ENCODE measurements around the gene GAB4.

The GAB4 gene

GRCh38 chr22:16968218-16968595 is 39.8 kb downstream of the GAB4 start:
- no peak overlapping the region for H3K4me3 ChIP-seq (ENCODE audit: insufficient read depth in 1 of 2, low read depth in 1 of 2, low read length in 2 of 2)
- DNase-seq: no peak
- no peak overlapping the region for H3K14ac ChIP-seq (ENCODE audit: low read length in 2 of 2)
- H3K18ac ChIP-seq (ENCODE audit: low read depth in 1 of 2, low read length in 2 of 2): no peak overlapping the region
- no peak overlapping the region for H3K4ac ChIP-seq (ENCODE audit: low read depth in 1 of 2, low read length in 2 of 2)
- no peak overlapping the region for H3K9ac ChIP-seq (ENCODE audit: low read length)
- no peak overlapping the region for H3K4me2 ChIP-seq (ENCODE audit: low read length, poor library complexity, severe bottlenecking)
- 66% methylated on average over 7 of the region's 7 CpGs for WGBS
- H3K4me1 ChIP-seq (ENCODE audit: control insufficient read depth, insufficient read depth, low read depth, low read length): no peaks in the 10 kb centered on the region
- no peak overlapping the region for H2BK5ac ChIP-seq (ENCODE audit: low read depth, low read length, poor library complexity, severe bottlenecking)
- H2BK12ac ChIP-seq (ENCODE audit: low read length in 2 of 2): no peak overlapping the region
- no peak overlapping the region for H4K91ac ChIP-seq (ENCODE audit: low read length)
- H4K8ac ChIP-seq (ENCODE audit: low read length): no peak overlapping the region
- no peak overlapping the region for H2AK5ac ChIP-seq (ENCODE audit: low read length, severe bottlenecking)
- H3K79me1 ChIP-seq (replicated peaks; ENCODE audit: low read length, poor library complexity, severe bottlenecking): no peaks in the 10 kb centered on the region
- H3K36me3 ChIP-seq (ENCODE audit: control insufficient read depth in 1 of 2, insufficient read depth in 2 of 2, low read depth in 1 of 2, low read length in 2 of 2): no peaks in the 10 kb centered on the region
- no peaks in the 10 kb centered on the region for H3K9me3 ChIP-seq (ENCODE audit: control insufficient read depth, low read length)
- no peak overlapping the region for H3K27ac ChIP-seq (ENCODE audit: low read length, poor library complexity, severe bottlenecking)
- H3K23ac ChIP-seq (ENCODE audit: low read length in 2 of 2): no peak overlapping the region
- no peak overlapping the region for H2BK120ac ChIP-seq (ENCODE audit: low read depth, low read length)
- H2BK15ac ChIP-seq (ENCODE audit: low read depth, poor library complexity, severe bottlenecking): no peak overlapping the region
- no peak overlapping the region for H2AFZ ChIP-seq (ENCODE audit: low read depth, low read length)
- H3K27me3 ChIP-seq (ENCODE audit: control insufficient read depth in 1 of 2, insufficient read depth in 1 of 2, low read length in 2 of 2): peaks cover 0 to 19% of the 10 kb centered on the region in 2 experiments

GRCh38 chr22:16967453-16968217 is 40.4 kb downstream of the GAB4 start:
- Histone ChIP-seq H4K91ac (ENCODE audit: low read length) (no peak overlapping the region), H3K18ac (ENCODE audit: low read depth in 1 of 2, low read length in 2 of 2) (no peak overlapping the region), H3K9ac (ENCODE audit: low read length) (no peak overlapping the region), H3K4me2 (ENCODE audit: low read length, poor library complexity, severe bottlenecking) (no peak overlapping the region), H3K79me1 (replicated peaks; ENCODE audit: low read length, poor library complexity, severe bottlenecking) (no peaks in the 10 kb centered on the region), H2AFZ (ENCODE audit: low read depth, low read length) (no peak overlapping the region), H4K8ac (ENCODE audit: low read length) (no peak overlapping the region), H2BK15ac (ENCODE audit: low read depth, poor library complexity, severe bottlenecking) (no peak overlapping the region), H2AK5ac (ENCODE audit: low read length, severe bottlenecking) (no peak overlapping the region), H3K27me3 (ENCODE audit: control insufficient read depth in 1 of 2, insufficient read depth in 1 of 2, low read length in 2 of 2) (peaks cover 0 to 14% of the 10 kb centered on the region in 2 experiments), H3K36me3 (ENCODE audit: control insufficient read depth in 1 of 2, insufficient read depth in 2 of 2, low read depth in 1 of 2, low read length in 2 of 2) (no peaks in the 10 kb centered on the region), H3K14ac (ENCODE audit: low read length in 2 of 2) (no peak overlapping the region), H3K9me3 (ENCODE audit: control insufficient read depth, low read length) (no peaks in the 10 kb centered on the region), H2BK120ac (ENCODE audit: low read depth, low read length) (no peak overlapping the region), H3K4me1 (ENCODE audit: control insufficient read depth, insufficient read depth, low read depth, low read length) (no peaks in the 10 kb centered on the region), H3K4me3 (ENCODE audit: insufficient read depth in 1 of 2, low read depth in 1 of 2, low read length in 2 of 2) (no peak overlapping the region), H3K4ac (ENCODE audit: low read depth in 1 of 2, low read length in 2 of 2) (no peak overlapping the region), H2BK5ac (ENCODE audit: low read depth, low read length, poor library complexity, severe bottlenecking) (no peak overlapping the region), H3K23ac (ENCODE audit: low read length in 2 of 2) (no peak overlapping the region), H2BK12ac (ENCODE audit: low read length in 2 of 2) (no peak overlapping the region), H3K27ac (ENCODE audit: low read length, poor library complexity, severe bottlenecking) (no peak overlapping the region)
- DNase-seq: no peak
- WGBS: 61% methylated on average over 4 of the region's 4 CpGs

GRCh38 chr22:16966251-16966650 is 41.8 kb downstream of the GAB4 start:
- no peaks in the 10 kb centered on the region for H3K4me1 ChIP-seq (ENCODE audit: control insufficient read depth, insufficient read depth, low read depth, low read length)
- DNase-seq: no peak
- H2BK15ac ChIP-seq (ENCODE audit: low read depth, poor library complexity, severe bottlenecking): no peak overlapping the region
- H3K4me2 ChIP-seq (ENCODE audit: low read length, poor library complexity, severe bottlenecking): no peak overlapping the region
- H3K4ac ChIP-seq (ENCODE audit: low read depth in 1 of 2, low read length in 2 of 2): no peak overlapping the region
- no peaks in the 10 kb centered on the region for H3K9me3 ChIP-seq (ENCODE audit: control insufficient read depth, low read length)
- no peak overlapping the region for H2BK120ac ChIP-seq (ENCODE audit: low read depth, low read length)
- no peaks in the 10 kb centered on the region for H3K79me1 ChIP-seq (replicated peaks; ENCODE audit: low read length, poor library complexity, severe bottlenecking)
- no peaks in the 10 kb centered on the region for H3K36me3 ChIP-seq (ENCODE audit: control insufficient read depth in 1 of 2, insufficient read depth in 2 of 2, low read depth in 1 of 2, low read length in 2 of 2)
- no peak overlapping the region for H2AFZ ChIP-seq (ENCODE audit: low read depth, low read length)
- no peak overlapping the region for H4K91ac ChIP-seq (ENCODE audit: low read length)
- no peak overlapping the region for H3K14ac ChIP-seq (ENCODE audit: low read length in 2 of 2)
- H4K8ac ChIP-seq (ENCODE audit: low read length): no peak overlapping the region
- no peak overlapping the region for H2BK12ac ChIP-seq (ENCODE audit: low read length in 2 of 2)
- WGBS: 74% methylated on average over 6 of the region's 6 CpGs
- no peak overlapping the region for H2AK5ac ChIP-seq (ENCODE audit: low read length, severe bottlenecking)
- no peak overlapping the region for H3K18ac ChIP-seq (ENCODE audit: low read depth in 1 of 2, low read length in 2 of 2)
- no peak overlapping the region for H3K4me3 ChIP-seq (ENCODE audit: insufficient read depth in 1 of 2, low read depth in 1 of 2, low read length in 2 of 2)
- H3K9ac ChIP-seq (ENCODE audit: low read length): no peak overlapping the region
- no peak overlapping the region for H3K27ac ChIP-seq (ENCODE audit: low read length, poor library complexity, severe bottlenecking)
- H3K27me3 ChIP-seq (ENCODE audit: control insufficient read depth in 1 of 2, insufficient read depth in 1 of 2, low read length in 2 of 2): peaks cover 0 to 11% of the 10 kb centered on the region in 2 experiments
- no peak overlapping the region for H2BK5ac ChIP-seq (ENCODE audit: low read depth, low read length, poor library complexity, severe bottlenecking)
- no peak overlapping the region for H3K23ac ChIP-seq (ENCODE audit: low read length in 2 of 2)

GRCh38 chr22:16965560-16965959 is 42.5 kb downstream of the GAB4 start:
- Histone ChIP-seq H3K23ac (ENCODE audit: low read length in 2 of 2) (no peak overlapping the region), H3K4me3 (ENCODE audit: insufficient read depth in 1 of 2, low read depth in 1 of 2, low read length in 2 of 2) (no peak overlapping the region), H3K4me2 (ENCODE audit: low read length, poor library complexity, severe bottlenecking) (no peak overlapping the region), H2AFZ (ENCODE audit: low read depth, low read length) (no peak overlapping the region), H3K36me3 (ENCODE audit: control insufficient read depth in 1 of 2, insufficient read depth in 2 of 2, low read depth in 1 of 2, low read length in 2 of 2) (no peaks in the 10 kb centered on the region), H4K91ac (ENCODE audit: low read length) (no peak overlapping the region), H2BK120ac (ENCODE audit: low read depth, low read length) (no peak overlapping the region), H2BK5ac (ENCODE audit: low read depth, low read length, poor library complexity, severe bottlenecking) (no peak overlapping the region), H3K27ac (ENCODE audit: low read length, poor library complexity, severe bottlenecking) (no peak overlapping the region), H3K18ac (ENCODE audit: low read depth in 1 of 2, low read length in 2 of 2) (no peak overlapping the region), H2BK15ac (ENCODE audit: low read depth, poor library complexity, severe bottlenecking) (no peak overlapping the region), H3K14ac (ENCODE audit: low read length in 2 of 2) (no peak overlapping the region), H3K9me3 (ENCODE audit: control insufficient read depth, low read length) (no peaks in the 10 kb centered on the region), H3K4me1 (ENCODE audit: control insufficient read depth, insufficient read depth, low read depth, low read length) (no peaks in the 10 kb centered on the region), H3K9ac (ENCODE audit: low read length) (no peak overlapping the region), H2AK5ac (ENCODE audit: low read length, severe bottlenecking) (no peak overlapping the region), H4K8ac (ENCODE audit: low read length) (no peak overlapping the region), H3K27me3 (ENCODE audit: control insufficient read depth in 1 of 2, insufficient read depth in 1 of 2, low read length in 2 of 2) (peaks cover 0 to 9% of the 10 kb centered on the region in 2 experiments), H3K79me1 (replicated peaks; ENCODE audit: low read length, poor library complexity, severe bottlenecking) (no peaks in the 10 kb centered on the region), H3K4ac (ENCODE audit: low read depth in 1 of 2, low read length in 2 of 2) (no peak overlapping the region), H2BK12ac (ENCODE audit: low read length in 2 of 2) (no peak overlapping the region)
- DNase-seq: no peak
- WGBS: 60% methylated on average over 4 of the region's 5 CpGs

All from mesenchymal stem cell (in vitro differentiated cells and primary cell).